Memory B cell (primary cell): ENCODE measurements around the gene TEKT5.
A peak's percentile ranks its signal among the peaks of the same experiment; 100 is the strongest.

Source experiments
- ATAC-seq: fragments of 150-1000 bp; cut with Tn5 transposase; 2 replicates; pipeline ENCODE4 v1.10.0; 2021; ENCODE audit warnings: low read depth, mild to moderate bottlenecking, moderate library complexity
- DNase-seq, 2 donors: peaks; one replicate each; pipeline ENCODE4 v3.0.0; 2022; ENCODE audit warnings: low spot score in 2 of 2
- H3K27ac Mint-ChIP-seq: one replicate; pipeline ENCODE4 v1.8.0; 2022; ENCODE audit warnings: mild to moderate bottlenecking, moderate library complexity, mixed read lengths
- H3K27me3 Mint-ChIP-seq: one replicate; pipeline ENCODE4 v1.8.0; 2022; ENCODE audit warnings: mixed read lengths
- H3K36me3 Mint-ChIP-seq: one replicate; pipeline ENCODE4 v1.8.0; 2022; ENCODE audit warnings: mild to moderate bottlenecking, mixed read lengths
- H3K4me1 Mint-ChIP-seq: one replicate; pipeline ENCODE4 v1.8.0; 2022; ENCODE audit warnings: mixed read lengths
- H3K4me3 Mint-ChIP-seq: one replicate; pipeline ENCODE4 v1.8.0; 2022; ENCODE audit warnings: mild to moderate bottlenecking, moderate library complexity, mixed read lengths
- H3K9me3 Mint-ChIP-seq: one replicate; pipeline ENCODE4 v1.8.0; 2022; ENCODE audit warnings: mixed read lengths

TEKT5 gene

GRCh38 chr16:10610499-10611184, 84.1 kb downstream of the TEKT5 start:
- Mint-ChIP-seq H3K27ac (no peak overlapping the region), H3K9me3 (no peaks in the 10 kb centered on the region), H3K4me3 (no peak overlapping the region), H3K27me3 (peaks cover 15% of the 10 kb centered on the region), H3K36me3 (no peaks in the 10 kb centered on the region), H3K4me1 (peaks cover 4% of the 10 kb centered on the region)
- DNase-seq: no peak
- no peak for ATAC-seq

- Mint-ChIP-seq H3K27me3 (peaks cover 15% of the 10 kb centered on the region), H3K27ac (no peak overlapping the region), H3K4me1 (peaks cover 4% of the 10 kb centered on the region), H3K9me3 (no peaks in the 10 kb centered on the region), H3K4me3 (no peak overlapping the region), H3K36me3 (no peaks in the 10 kb centered on the region)
- ATAC-seq (no peak), DNase-seq (no peak)
Observed at GRCh38 chr16:10609402-10609774, 85.3 kb downstream of the TEKT5 start.

- ATAC-seq (no peak), DNase-seq (no peak)
- H3K9me3 Mint-ChIP-seq: no peaks in the 10 kb centered on the region
- H3K4me3 Mint-ChIP-seq: no peak overlapping the region
- H3K27ac Mint-ChIP-seq: no peak overlapping the region
- H3K36me3 Mint-ChIP-seq: no peaks in the 10 kb centered on the region
- H3K4me1 Mint-ChIP-seq: peaks cover 3% of the 10 kb centered on the region
- peaks cover 15% of the 10 kb centered on the region for H3K27me3 Mint-ChIP-seq
Observed at GRCh38 chr16:10608687-10609401, 85.9 kb downstream of the TEKT5 start.

- no peak overlapping the region for H3K27ac Mint-ChIP-seq
Observed at GRCh38 chr16:10607157-10607556, 87.6 kb downstream of the TEKT5 start.

GRCh38 chr16:10606607-10607006, 88.1 kb downstream of the TEKT5 start:
- Mint-ChIP-seq H3K9me3 (no peaks in the 10 kb centered on the region), H3K4me1 (no peaks in the 10 kb centered on the region), H3K27ac (no peak overlapping the region), H3K36me3 (no peaks in the 10 kb centered on the region), H3K27me3 (peaks cover 22% of the 10 kb centered on the region), H3K4me3 (no peak overlapping the region)
- ATAC-seq (no peak), DNase-seq (no peak)

More at GRCh38 chr16:10607157-10607556, 87.6 kb downstream of the TEKT5 start:
- no peaks in the 10 kb centered on the region for H3K36me3 Mint-ChIP-seq
- H3K27me3 Mint-ChIP-seq: peaks cover 22% of the 10 kb centered on the region
- DNase-seq: no peak
- H3K9me3 Mint-ChIP-seq: no peaks in the 10 kb centered on the region
- H3K4me1 Mint-ChIP-seq: no peaks in the 10 kb centered on the region
- H3K4me3 Mint-ChIP-seq: no peak overlapping the region
- no peak for ATAC-seq

- no peak for ATAC-seq
- no peaks in the 10 kb centered on the region for H3K4me1 Mint-ChIP-seq
- peaks cover 21% of the 10 kb centered on the region for H3K27me3 Mint-ChIP-seq
- DNase-seq: no peak
- no peak overlapping the region for H3K4me3 Mint-ChIP-seq
- no peaks in the 10 kb centered on the region for H3K36me3 Mint-ChIP-seq
- H3K9me3 Mint-ChIP-seq: no peaks in the 10 kb centered on the region
- H3K27ac Mint-ChIP-seq: no peak overlapping the region
Observed at GRCh38 chr16:10605636-10606035, 89.1 kb downstream of the TEKT5 start.

- Mint-ChIP-seq H3K27ac (no peak overlapping the region), H3K36me3 (no peaks in the 10 kb centered on the region), H3K27me3 (peaks cover 19% of the 10 kb centered on the region), H3K4me1 (peaks cover 15% of the 10 kb centered on the region), H3K4me3 (no peak overlapping the region), H3K9me3 (no peaks in the 10 kb centered on the region)
- no peak for ATAC-seq
- DNase-seq: no peak
Observed at GRCh38 chr16:10601444-10602408, 93.0 kb downstream of the TEKT5 start.

GRCh38 chr16:10600782-10601443, 93.8 kb downstream of the TEKT5 start:
- H3K27ac Mint-ChIP-seq: no peak overlapping the region
- H3K4me3 Mint-ChIP-seq: no peak overlapping the region
- H3K4me1 Mint-ChIP-seq: peaks cover 15% of the 10 kb centered on the region
- no peaks in the 10 kb centered on the region for H3K9me3 Mint-ChIP-seq
- peaks cover 16% of the 10 kb centered on the region for H3K27me3 Mint-ChIP-seq
- DNase-seq (no peak), ATAC-seq (no peak)
- H3K36me3 Mint-ChIP-seq: no peaks in the 10 kb centered on the region

- Mint-ChIP-seq H3K27ac (no peak overlapping the region), H3K36me3 (no peaks in the 10 kb centered on the region), H3K9me3 (no peaks in the 10 kb centered on the region), H3K4me1 (peaks cover 15% of the 10 kb centered on the region), H3K27me3 (peaks cover 20% of the 10 kb centered on the region), H3K4me3 (no peak overlapping the region)
- DNase-seq: no peak
- peak; percentile 94 for ATAC-seq
Observed at GRCh38 chr16:10599626-10600025, 95.1 kb downstream of the TEKT5 start.

GRCh38 chr16:10598157-10598556, 96.6 kb downstream of the TEKT5 start:
- no peaks in the 10 kb centered on the region for H3K36me3 Mint-ChIP-seq
- DNase-seq (no peak), ATAC-seq (no peak)
- no peak overlapping the region for H3K4me3 Mint-ChIP-seq
- H3K4me1 Mint-ChIP-seq: peaks cover 15% of the 10 kb centered on the region
- no peak overlapping the region for H3K27ac Mint-ChIP-seq
- H3K9me3 Mint-ChIP-seq: no peaks in the 10 kb centered on the region
- H3K27me3 Mint-ChIP-seq: peaks cover 19% of the 10 kb centered on the region

GRCh38 chr16:10597187-10597601, 97.5 kb downstream of the TEKT5 start:
- Mint-ChIP-seq H3K27ac (no peak overlapping the region), H3K4me3 (no peak overlapping the region), H3K36me3 (no peaks in the 10 kb centered on the region), H3K4me1 (peaks cover 15% of the 10 kb centered on the region), H3K27me3 (peaks cover 15% of the 10 kb centered on the region), H3K9me3 (no peaks in the 10 kb centered on the region)
- no peak for DNase-seq
- ATAC-seq: no peak

- peak; percentile 59 for ATAC-seq
- Mint-ChIP-seq H3K27me3 (peaks cover 15% of the 10 kb centered on the region), H3K4me3 (no peak overlapping the region), H3K27ac (no peak overlapping the region), H3K36me3 (no peaks in the 10 kb centered on the region), H3K4me1 (peaks cover 8% of the 10 kb centered on the region), H3K9me3 (no peaks in the 10 kb centered on the region)
- no peak for DNase-seq
Observed at GRCh38 chr16:10594312-10594950, 100.3 kb downstream of the TEKT5 start.

- Mint-ChIP-seq H3K36me3 (no peaks in the 10 kb centered on the region), H3K9me3 (no peaks in the 10 kb centered on the region), H3K4me1 (peaks cover 5% of the 10 kb centered on the region), H3K4me3 (no peak overlapping the region), H3K27ac (no peak overlapping the region), H3K27me3 (peaks cover 27% of the 10 kb centered on the region)
- ATAC-seq (no peak), DNase-seq (no peak)
Observed at GRCh38 chr16:10592611-10593010, 102.1 kb downstream of the TEKT5 start.
